ENCODE measurements around the gene YPEL3. TPM values are rescaled to one million over a fixed set of nuclear protein-coding genes. Genes with fewer than 3 reads are reported as not detected.

Gene YPEL3
- total and polyA plus RNA-seq, 4 donors, result 56.2 to 208 (median 93.5) TPM

DNA sequence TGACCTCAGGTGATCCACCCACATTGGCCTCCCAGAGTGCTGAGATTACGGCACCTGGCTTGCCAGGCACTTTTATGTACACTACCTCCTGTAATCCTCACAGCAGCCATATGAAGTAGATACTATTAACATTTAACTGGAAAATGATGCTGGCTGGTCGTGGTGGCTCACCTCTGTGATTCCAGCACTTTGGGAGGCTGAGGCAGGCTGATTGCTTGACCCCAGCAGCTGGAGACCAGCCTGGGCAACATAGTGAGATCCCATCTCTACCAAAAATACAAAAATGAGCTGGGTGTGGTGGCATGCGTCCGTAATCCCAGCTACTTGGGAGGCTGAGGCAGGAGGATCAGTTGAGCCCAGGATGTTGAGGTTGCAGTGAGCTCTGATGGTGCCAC lies 29.0 kb upstream of the YPEL3 start:
- ATAC-seq (ENCODE audit: insufficient read depth, low FRiP score) (no peak), DNase-seq (no peak)
- TF ChIP-seq, protein P1, sequence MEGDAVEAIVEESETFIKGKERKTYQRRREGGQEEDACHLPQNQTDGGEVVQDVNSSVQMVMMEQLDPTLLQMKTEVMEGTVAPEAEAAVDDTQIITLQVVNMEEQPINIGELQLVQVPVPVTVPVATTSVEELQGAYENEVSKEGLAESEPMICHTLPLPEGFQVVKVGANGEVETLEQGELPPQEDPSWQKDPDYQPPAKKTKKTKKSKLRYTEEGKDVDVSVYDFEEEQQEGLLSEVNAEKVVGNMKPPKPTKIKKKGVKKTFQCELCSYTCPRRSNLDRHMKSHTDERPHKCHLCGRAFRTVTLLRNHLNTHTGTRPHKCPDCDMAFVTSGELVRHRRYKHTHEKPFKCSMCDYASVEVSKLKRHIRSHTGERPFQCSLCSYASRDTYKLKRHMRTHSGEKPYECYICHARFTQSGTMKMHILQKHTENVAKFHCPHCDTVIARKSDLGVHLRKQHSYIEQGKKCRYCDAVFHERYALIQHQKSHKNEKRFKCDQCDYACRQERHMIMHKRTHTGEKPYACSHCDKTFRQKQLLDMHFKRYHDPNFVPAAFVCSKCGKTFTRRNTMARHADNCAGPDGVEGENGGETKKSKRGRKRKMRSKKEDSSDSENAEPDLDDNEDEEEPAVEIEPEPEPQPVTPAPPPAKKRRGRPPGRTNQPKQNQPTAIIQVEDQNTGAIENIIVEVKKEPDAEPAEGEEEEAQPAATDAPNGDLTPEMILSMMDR (IDR thresholded peaks at IDR 0.05; ENCODE audit: control extremely low read depth, extremely low read depth), result no peak
- Histone ChIP-seq H3K4me3 (no peak overlapping the region), H3K4me1 (ENCODE audit: control insufficient read depth in 5 of 5, insufficient read depth in 5 of 5, low read length in 5 of 5) (peaks cover 0 to 11% (median 7%) of the 10 kb centered on the region in 5 donors), H3K9ac (ENCODE audit: insufficient read depth in 1 of 2, low read length in 2 of 2) (no peak overlapping the region), H3K27me3 (ENCODE audit: control insufficient read depth in 3 of 3, insufficient read depth in 3 of 3, low read length in 2 of 3) (no peaks in the 10 kb centered on the region), H3K27ac (ENCODE audit: low read depth in 1 of 2, low read length in 1 of 2) (no peak overlapping the region), H3K36me3 (ENCODE audit: control insufficient read depth in 4 of 4, insufficient read depth in 4 of 4, low read length in 4 of 4) (peaks cover 0 to 7% (median 3%) of the 10 kb centered on the region in 4 donors), H3K9me3 (ENCODE audit: control insufficient read depth in 4 of 4, insufficient read depth in 3 of 4, low read length in 3 of 4) (no peaks in the 10 kb centered on the region)
- WGBS, 2 donors, result 91 to 96% methylated on average over 4 of the region's 4 CpGs

DNA sequence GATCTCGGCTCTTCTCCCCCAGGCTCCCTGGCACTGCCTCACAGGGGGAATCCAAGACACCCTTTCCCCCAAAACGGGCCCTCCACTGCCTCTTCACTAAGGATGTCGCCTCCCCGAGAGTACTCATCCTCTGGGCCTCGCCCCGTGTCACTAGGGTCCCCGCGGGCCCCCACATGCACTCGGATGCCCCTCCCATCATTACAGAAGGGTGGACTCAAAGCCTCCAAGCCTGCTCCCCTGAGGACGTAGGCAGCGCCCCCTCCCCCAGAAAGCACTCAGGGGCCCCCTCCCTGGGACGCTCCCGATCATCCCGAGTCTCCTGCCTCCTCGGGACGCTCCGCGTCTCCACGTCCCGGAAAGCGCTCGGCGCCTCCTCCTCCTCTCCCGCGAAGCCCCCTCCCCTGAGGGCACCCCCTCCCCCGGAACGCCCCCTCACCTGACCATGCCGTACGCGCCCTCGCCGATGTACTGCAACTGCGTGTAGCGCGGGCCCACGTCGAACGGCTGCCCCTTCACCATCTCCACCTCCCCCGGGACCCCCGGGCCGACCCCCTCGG lies 26.7 kb upstream of the YPEL3 start:
- no peak for ATAC-seq (ENCODE audit: insufficient read depth, low FRiP score)
- Histone ChIP-seq H3K9me3 (ENCODE audit: control insufficient read depth in 4 of 4, insufficient read depth in 3 of 4, low read length in 3 of 4) (no peaks in the 10 kb centered on the region), H3K4me1 (ENCODE audit: control insufficient read depth in 5 of 5, insufficient read depth in 5 of 5, low read length in 5 of 5) (peaks cover 0 to 11% (median 7%) of the 10 kb centered on the region in 5 donors), H3K4me3 (peak overlapping the region; percentile 87), H3K9ac (ENCODE audit: insufficient read depth in 1 of 2, low read length in 2 of 2) (peak overlapping the region; percentile 82 to 88), H3K36me3 (ENCODE audit: control insufficient read depth in 4 of 4, insufficient read depth in 4 of 4, low read length in 4 of 4) (peaks cover 0 to 18% (median 12%) of the 10 kb centered on the region in 4 donors), H3K27ac (ENCODE audit: low read depth in 1 of 2, low read length in 1 of 2) (peak overlapping the region; percentile 60 to 86), H3K27me3 (ENCODE audit: control insufficient read depth in 3 of 3, insufficient read depth in 3 of 3, low read length in 2 of 3) (no peaks in the 10 kb centered on the region)
- TF ChIP-seq, protein P1 (IDR thresholded peaks at IDR 0.05; ENCODE audit: control extremely low read depth, extremely low read depth), result no peak
- peak in 2 of 3 donors; percentile 68 to 71 for DNase-seq
- 1 to 3% methylated on average over 37 to 42 of the region's 42 CpGs for WGBS, 2 donors

DNA sequence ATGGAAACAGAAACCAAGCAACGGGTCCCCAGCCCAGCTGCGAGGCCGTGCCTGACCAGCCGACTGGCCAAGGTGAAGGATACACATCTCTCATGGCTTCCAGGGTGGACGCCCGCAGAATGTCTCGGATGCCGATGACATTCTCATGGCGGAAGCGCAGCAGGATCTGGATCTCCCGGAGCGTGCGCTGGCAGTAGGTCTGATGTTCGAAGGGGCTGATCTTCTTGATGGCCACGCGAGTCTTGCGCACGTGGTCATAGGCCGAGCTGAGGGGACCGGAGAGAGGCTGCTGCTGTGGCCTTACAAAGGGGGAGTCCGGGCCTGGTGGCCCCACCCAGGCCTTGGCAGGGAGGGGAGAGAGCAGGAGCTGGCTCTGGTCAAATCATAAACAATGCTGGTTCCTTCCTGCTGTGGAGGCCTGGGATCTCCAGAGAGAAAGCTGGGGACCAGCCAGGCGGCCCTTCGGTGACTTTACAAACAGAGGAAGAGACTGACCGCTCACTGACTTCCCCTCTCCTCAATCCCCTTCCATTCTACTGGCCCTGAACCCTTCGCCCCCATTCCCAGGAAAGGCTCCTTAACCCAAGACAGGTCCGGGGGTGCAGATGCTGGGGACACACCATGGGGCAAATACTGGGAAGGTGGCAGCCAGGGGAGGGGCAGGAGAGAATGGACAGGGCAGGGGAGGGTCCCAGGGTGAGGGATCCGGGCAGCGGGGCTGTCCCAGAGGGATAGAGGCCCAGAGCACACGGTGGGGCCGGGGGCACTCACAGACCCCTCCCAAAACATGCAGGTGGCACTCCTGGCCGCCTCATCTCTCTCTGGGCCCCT lies 25.9 kb upstream of the YPEL3 start:
- peak overlapping the region; percentile 60 to 86 for H3K27ac ChIP-seq (ENCODE audit: low read depth in 1 of 2, low read length in 1 of 2)
- no peaks in the 10 kb centered on the region for H3K9me3 ChIP-seq (ENCODE audit: control insufficient read depth in 4 of 4, insufficient read depth in 3 of 4, low read length in 3 of 4)
- no peaks in the 10 kb centered on the region for H3K27me3 ChIP-seq (ENCODE audit: control insufficient read depth in 3 of 3, insufficient read depth in 3 of 3, low read length in 2 of 3)
- ATAC-seq (ENCODE audit: insufficient read depth, low FRiP score) (no peak), DNase-seq (peak; percentile 45 to 78 (median 61))
- H3K4me1 ChIP-seq (ENCODE audit: control insufficient read depth in 5 of 5, insufficient read depth in 5 of 5, low read length in 5 of 5), result peaks cover 0 to 11% (median 7%) of the 10 kb centered on the region in 5 donors
- peaks cover 0 to 25% (median 19%) of the 10 kb centered on the region in 4 donors for H3K36me3 ChIP-seq (ENCODE audit: control insufficient read depth in 4 of 4, insufficient read depth in 4 of 4, low read length in 4 of 4)
- 45 to 64% methylated on average over 31 of the region's 31 CpGs for WGBS, 2 donors
- TF ChIP-seq, protein P1 (IDR thresholded peaks at IDR 0.05; ENCODE audit: control extremely low read depth, extremely low read depth), result no peak
- peak overlapping the region; percentile 87 for H3K4me3 ChIP-seq
- H3K9ac ChIP-seq (ENCODE audit: insufficient read depth in 1 of 2, low read length in 2 of 2), result peak overlapping the region; percentile 82 to 88

Measured in lung (tissue), 12 donors.